Measurements from ENCODE around the gene AWAT2. TPM values are rescaled to one million over a fixed set of nuclear protein-coding genes. Genes with fewer than 3 reads are reported as not detected.

Gene AWAT2
- total and polyA plus RNA-seq, 2 experiments from 2014 or later, result not detected

- WGBS (ENCODE audit: low lambda C conversion rate, missing lambda C conversion rate), result 84% methylated on average over 3 of the region's 3 CpGs
- Histone ChIP-seq H3K27me3 (no peaks in the 10 kb centered on the region), H2AFZ (no peak overlapping the region), H3K79me2 (no peaks in the 10 kb centered on the region), H3K27ac (no peak overlapping the region), H3K9me2 (replicated peaks; ENCODE audit: insufficient read depth) (no peaks in the 10 kb centered on the region), H3K4me2 (no peak overlapping the region), H3K9me3 (ENCODE audit: low read depth) (no peaks in the 10 kb centered on the region), H4K20me1 (ENCODE audit: insufficient read depth, poor library complexity, severe bottlenecking) (no peaks in the 10 kb centered on the region), H3K4me3 (no peak overlapping the region), H3K4me1 (ENCODE audit: insufficient read depth) (no peaks in the 10 kb centered on the region), H3K36me3 (replicated peaks; ENCODE audit: insufficient read depth, low read depth) (no peaks in the 10 kb centered on the region)
- TF ChIP-seq EZH2phosphoT487 (IDR thresholded peaks at IDR 0.05; ENCODE audit: low read depth, severe bottlenecking, unreplicated experiment), result no peak
- no peak for TF ChIP-seq EZH2 (IDR thresholded peaks at IDR 0.05; ENCODE audit: borderline replicate concordance)
- TF ChIP-seq CTCF (IDR thresholded peaks at IDR 0.05; ENCODE audit: poor library complexity), result no peak
- no peak for DNase-seq (ENCODE audit: low spot score)
Measured at GRCh38 chrX:69991685-69992084, 58.1 kb downstream of the AWAT2 start.

Small RNAs within 50 kb of the gene (microRNA-seq; reads per million reads assigned to microRNA genes)
- 19.2 reads per million, percentile 37 among the genes with 10 or more reads in this experiment for gene MIR676

Small RNAs within 50 kb of the gene (small RNA-seq; reads per million reads assigned to genes)
- gene MIR676, result 0.84 reads per million, percentile 64 among the genes with 10 or more reads in this experiment

Other genes with a start within 250 kb of the AWAT2 start
- not detected in 2 replicates for gene OTUD6A, start 12.5 kb upstream of the AWAT2 start, total RNA-seq
- gene OTUD6A, start 12.5 kb upstream of the AWAT2 start, polyA plus RNA-seq, result not detected in 2 replicates
- 61.6 and 72.0 TPM in 2 replicates for gene IGBP1, start 83.5 kb upstream of the AWAT2 start, total RNA-seq
- 26.8 and 30.2 TPM in 2 replicates for gene IGBP1, start 83.5 kb upstream of the AWAT2 start, polyA plus RNA-seq
- not detected in 2 replicates for gene DGAT2L6, start 127.5 kb upstream of the AWAT2 start, total RNA-seq
- gene DGAT2L6, start 127.5 kb upstream of the AWAT2 start, polyA plus RNA-seq, result 0.16 TPM in 1 of 2 replicates, not detected in the other
- gene AWAT1, start 184.7 kb upstream of the AWAT2 start, total RNA-seq, result not detected in 2 replicates
- not detected in 2 replicates for gene AWAT1, start 184.7 kb upstream of the AWAT2 start, polyA plus RNA-seq
- 0.87 and 3.3 TPM in 2 replicates for gene P2RY4, start 210.3 kb upstream of the AWAT2 start, total RNA-seq
- 2.0 TPM in 2 replicates for gene P2RY4, start 210.3 kb upstream of the AWAT2 start, polyA plus RNA-seq
- gene ARR3, start 218.4 kb upstream of the AWAT2 start, total RNA-seq, result not detected in 2 replicates
- gene ARR3, start 218.4 kb upstream of the AWAT2 start, polyA plus RNA-seq, result not detected in 2 replicates
- gene RAB41, start 232.2 kb upstream of the AWAT2 start, total RNA-seq, result not detected in 2 replicates
- not detected in 2 replicates for gene RAB41, start 232.2 kb upstream of the AWAT2 start, polyA plus RNA-seq
- 37.6 and 38.8 TPM in 2 replicates for gene PDZD11, start 240.0 kb upstream of the AWAT2 start, total RNA-seq
- gene PDZD11, start 240.0 kb upstream of the AWAT2 start, polyA plus RNA-seq, result 52.5 and 57.6 TPM in 2 replicates
- 4.8 and 6.4 TPM in 2 replicates for gene KIF4A, start 240.2 kb upstream of the AWAT2 start, total RNA-seq
- 4.0 and 4.2 TPM in 2 replicates for gene KIF4A, start 240.2 kb upstream of the AWAT2 start, polyA plus RNA-seq